Cardiac fibroblast (primary cell): Measurements from ENCODE around the gene PLCH2.

ENCODE experiments used
- DNase-seq, 2 donors: peaks; one replicate each; pipeline versions ENCODE4 v3.0.0 to v3.0.0-alpha.2; 2010; ENCODE audit warnings: low read depth in 2 of 2
- H3K4me3 ChIP-seq, 2 donors: replicated peaks in 1 of 2; 1 replicate in 1 of 2; 2 replicates in 1 of 2; pipeline ENCODE4 v1.5.1; 2011; ENCODE audit warnings: low read depth in 2 of 2, low read length in 2 of 2, mild to moderate bottlenecking in 2 of 2, moderate library complexity in 1 of 2
- CTCF ChIP-seq: IDR thresholded peaks from one replicate; pipeline ENCODE4 v1.5.1; 2011; ENCODE audit warnings: low read depth, mild to moderate bottlenecking, low read length, inconsistent platforms

PLCH2 gene

GRCh38 chr1:2476061-2476999 lies at the start of gene PLCH2:
Gene PLCH2, plus strand, starts transcription at chr1:2476289. Its CDS starts 300 bp downstream, at chr1:2476589.
- no peak within 1 kb of the TSS for H3K4me3 ChIP-seq
- DNase-seq: no peak
- TF ChIP-seq CTCF: no peak

GRCh38 chr1:2426540-2426939 lies 49.5 kb upstream of the PLCH2 start:
- DNase-seq: no peak
- TF ChIP-seq CTCF: no peak
- H3K4me3 ChIP-seq: no peak overlapping the region

GRCh38 chr1:2427051-2427450 lies 49.0 kb upstream of the PLCH2 start:
- no peak for DNase-seq
- H3K4me3 ChIP-seq: no peak overlapping the region
- TF ChIP-seq CTCF: no peak

GRCh38 chr1:2427976-2428375 lies 48.1 kb upstream of the PLCH2 start:
- TF ChIP-seq CTCF: no peak
- DNase-seq: no peak
- no peak overlapping the region for H3K4me3 ChIP-seq

- no peak for TF ChIP-seq CTCF
- no peak for DNase-seq
Observed at GRCh38 chr1:2428490-2428889, 47.6 kb upstream of the PLCH2 start.

GRCh38 chr1:2429780-2430591 lies 46.1 kb upstream of the PLCH2 start:
- peak; percentile 60 for TF ChIP-seq CTCF
- no peak overlapping the region for H3K4me3 ChIP-seq
- DNase-seq: peak in 1 of 2 donors; percentile 33

More at GRCh38 chr1:2428490-2428889, 47.6 kb upstream of the PLCH2 start:
- H3K4me3 ChIP-seq: no peak overlapping the region
